ENCODE results near the gene KRT79. TPM values are rescaled to one million over a fixed set of nuclear protein-coding genes. Genes with fewer than 3 reads are reported as not detected.

Gene KRT79
- total and polyA plus RNA-seq, 9 of the 15 experiments (the other 6 are each of a cell fraction or from before 2014, with no cell fraction given) = 0.03 to 2.3 (median 0.23) TPM; not detected in 2

DNA sequence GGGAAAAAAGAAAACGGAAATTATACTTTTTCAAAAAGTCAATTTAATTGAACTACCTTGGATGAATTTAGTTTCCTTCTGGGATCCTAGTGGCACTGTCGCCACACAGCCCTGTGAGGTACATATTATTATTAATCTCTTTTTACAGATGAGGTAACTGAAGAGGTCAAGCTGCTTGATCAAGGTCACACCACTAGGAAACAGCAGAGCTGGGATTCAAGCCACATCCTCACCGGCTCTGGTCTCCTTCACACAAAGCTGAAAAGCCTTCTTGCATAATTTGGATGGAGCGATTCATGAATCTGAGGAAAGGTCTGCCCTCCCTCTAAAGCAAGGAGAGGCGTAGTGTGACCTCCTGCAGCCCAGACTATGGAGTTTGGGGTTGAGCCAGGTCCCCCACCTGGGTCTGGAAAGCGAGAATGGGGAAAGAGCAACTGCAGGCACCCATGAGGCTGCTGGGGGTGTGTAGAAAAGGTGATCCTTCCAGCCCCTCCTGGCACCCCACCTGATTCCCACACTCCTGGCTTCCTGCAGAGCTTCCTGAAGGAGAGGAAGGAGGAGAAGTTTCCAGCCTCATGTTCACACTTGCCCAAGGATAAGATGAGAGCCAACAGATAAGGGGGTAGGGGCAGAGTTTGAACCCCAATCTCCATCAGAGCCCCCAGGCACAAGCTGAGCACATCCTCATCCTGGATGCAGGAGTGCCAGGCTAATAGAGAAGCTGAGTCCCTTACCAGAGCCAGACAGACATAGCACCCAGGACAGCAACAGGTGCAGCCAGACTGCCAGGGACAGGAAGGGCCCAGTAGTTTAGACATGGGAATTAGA lies 3.9 kb upstream of the KRT79 start:
- CTCF ChIA-PET (ENCODE audit: low intra/inter-chr PET ratio) = no interaction called here
- Histone ChIP-seq H3K27me3 (ENCODE audit: control insufficient read depth in 2 of 2, insufficient read depth in 2 of 2, low read length in 2 of 2) (peaks cover 18 to 61% of the 10 kb centered on the region in 2 experiments), H3K4me2 (ENCODE audit: insufficient read depth, low read length) (no peak overlapping the region), H3K4me3 (no peak overlapping the region), H3K9ac (ENCODE audit: insufficient read depth in 1 of 2, low read depth in 2 of 2, low read length in 2 of 2) (no peak overlapping the region), H3K9me1 (ENCODE audit: control insufficient read depth, insufficient read depth, low read length) (no peaks in the 10 kb centered on the region), H3K9me3 (replicated peaks; ENCODE audit: control insufficient read depth, insufficient read depth, low read depth, low read length) (no peaks in the 10 kb centered on the region), H4K20me1 (replicated peaks; ENCODE audit: control insufficient read depth, insufficient read depth, low read length) (0 out of 2 replicates have a peak, but pooled peaks cover 13% of the 10 kb centered on the region), H3K4me1 (replicated peaks in 1 of 2; ENCODE audit: control insufficient read depth in 2 of 2, insufficient read depth in 2 of 2, low read length in 2 of 2) (peaks cover 13% of the 10 kb centered on the region in 2 experiments; a peak in 3 of 5 replicates), H2AFZ (ENCODE audit: low read depth, low read length) (no peak overlapping the region), H3K27ac (ENCODE audit: extremely low read depth, low read depth, low read length) (no peak overlapping the region), H3K36me3 (ENCODE audit: control insufficient read depth, insufficient read depth, low read length) (no peaks in the 10 kb centered on the region), H3K79me2 (ENCODE audit: control insufficient read depth, insufficient read depth, low read length) (no peaks in the 10 kb centered on the region)
- BruUV-seq (replicated peaks) = no TSS peak
- POLR2A ChIA-PET = interaction anchor here (0.6 to 0.7 kb wide), 2 partner anchors 9 to 12 kb away, joined by 3 read pairs; no protein-coding TSS in a partner anchor
- intact Hi-C loops (cut with micrococcal nuclease) (no loop called here), in situ Hi-C loops (cut with MboI) (no loop called here)
- under 1% methylated on average over 6 of the region's 6 CpGs for WGBS (ENCODE audit: insufficient coverage, low coverage, missing lambda C conversion rate)
- TF ChIP-seq KDM2B (CRISPR knock-in tag; IDR thresholded peaks at IDR 0.05) = no peak
- TF ChIP-seq KDM1A (IDR thresholded peaks at IDR 0.05) = no peak
- no peak for TF ChIP-seq ILK (tag; IDR thresholded peaks at IDR 0.05; ENCODE audit: borderline replicate concordance, low read depth)
- TF ChIP-seq PHF21A (IDR thresholded peaks at IDR 0.05; ENCODE audit: borderline replicate concordance, low read depth) = no peak
- no peak for TF ChIP-seq MBD2 (IDR thresholded peaks at IDR 0.05; ENCODE audit: borderline replicate concordance, low read depth)
- no peak for TF ChIP-seq ELF2 (CRISPR knock-in tag; IDR thresholded peaks at IDR 0.05)
- DNase-seq (ENCODE audit: extremely low read depth in 1 of 4, low spot score in 3 of 4) (no peak), FAIRE-seq (no peak), ATAC-seq (no peak)

Measured in K562 (cell line).